Choroid plexus epithelial cell (primary cell): Measurements from ENCODE around the gene PLEKHF1.
A peak's percentile ranks its signal among the peaks of the same experiment; 100 is the strongest.
"Not testable (repeated sequence)": the region's sequence is repeated elsewhere in the genome, so short reads cannot be mapped to it uniquely, and the experiment has no call there.

Experiments
- DNase-seq: peaks from one replicate; pipeline ENCODE4 v3.0.0-alpha.2; 2010; ENCODE audit warnings: low read depth
- H3K4me3 ChIP-seq: 2 replicates; pipeline ENCODE4 v1.5.1; 2011; ENCODE audit warnings: low read depth, mild to moderate bottlenecking, control low read depth, low read length, moderate library complexity
- CTCF ChIP-seq: conservative IDR thresholded peaks from 2 replicates; pipeline ENCODE4 v1.5.1; 2011; ENCODE audit warnings: low read depth, mild to moderate bottlenecking, control low read depth, inconsistent platforms, low read length, moderate library complexity

Gene PLEKHF1

GRCh38 chr19:29705706-29706105, 40.4 kb downstream of the PLEKHF1 start:
- H3K4me3 ChIP-seq: no peak overlapping the region
- DNase-seq: no peak
- TF ChIP-seq CTCF: no peak

GRCh38 chr19:29706635-29707034, 41.4 kb downstream of the PLEKHF1 start:
- no peak for DNase-seq
- TF ChIP-seq CTCF: no peak
- no peak overlapping the region for H3K4me3 ChIP-seq

- TF ChIP-seq CTCF: no peak
- H3K4me3 ChIP-seq: no peak overlapping the region
- peak; percentile 46 for DNase-seq
Measured at GRCh38 chr19:29708554-29709439, 43.5 kb downstream of the PLEKHF1 start.

GRCh38 chr19:29709440-29709798, 44.2 kb downstream of the PLEKHF1 start:
- not testable (repeated sequence) for H3K4me3 ChIP-seq, DNase-seq

- no peak overlapping the region for H3K4me3 ChIP-seq
- no peak for DNase-seq
- TF ChIP-seq CTCF: no peak
Measured at GRCh38 chr19:29711584-29712132, 46.4 kb downstream of the PLEKHF1 start.

GRCh38 chr19:29712744-29713516, 47.7 kb downstream of the PLEKHF1 start:
- TF ChIP-seq CTCF: no peak
- H3K4me3 ChIP-seq: no peak overlapping the region
- DNase-seq: no peak

- no peak for DNase-seq
- TF ChIP-seq CTCF: no peak
- peak overlapping the region; percentile 82 for H3K4me3 ChIP-seq
Measured at GRCh38 chr19:29714371-29714952, 49.2 kb downstream of the PLEKHF1 start.
